K562 (cell line): ENCODE measurements around the gene TCF25.

Experiments used
- CREB1 ChIP-seq, 2 experiments: sonication (generic) in 1 of 2; formaldehyde crosslinking in 1 of 2; IDR thresholded peaks; 2 replicates each; pipeline versions ENCODE4 v1.6.1 to v1.8.0; 2012 to 2022; ENCODE audit warnings: inconsistent platforms in 1 of 2, mild to moderate bottlenecking in 1 of 2, missing genetic modification reagents in 1 of 2, moderate library complexity in 1 of 2
- DNMT1 ChIP-seq: fragments of 450-650 bp; IDR thresholded peaks from 2 replicates; pipeline ENCODE4 v1.6.1; 2016; ENCODE audit warnings: antibody characterized with exemption, mild to moderate bottlenecking
- JUN ChIP-seq, 2 experiments: sonication (generic) in 1 of 2; formaldehyde crosslinking in 1 of 2; IDR thresholded peaks; 2 replicates each; pipeline versions ENCODE4 v1.6.1 to v1.8.0; 2012 to 2022; ENCODE audit warnings: borderline replicate concordance in 2 of 2, mild to moderate bottlenecking in 2 of 2, improper control_type of control experiment in 1 of 2, low read depth in 1 of 2, low read length in 1 of 2, missing genetic modification reagents in 1 of 2
- KAT8 ChIP-seq: fragments of 450-650 bp; IDR thresholded peaks from 2 replicates; pipeline ENCODE4 v1.6.1; 2016; ENCODE audit warnings: low read depth, mild to moderate bottlenecking
- PHF8 ChIP-seq: fragments of 200-600 bp; sonication (generic); IDR thresholded peaks from 2 replicates; pipeline ENCODE4 v1.6.1; 2012; ENCODE audit warnings: mixed run types, mild to moderate bottlenecking, inconsistent platforms, low read length, moderate library complexity, borderline replicate concordance
- RAD51 ChIP-seq: fragments of 450-650 bp; IDR thresholded peaks from 2 replicates; pipeline ENCODE4 v1.7.1; 2016; ENCODE audit warnings: low read depth, mild to moderate bottlenecking, borderline replicate concordance
- TCF7L2 ChIP-seq: fragments of 150-350 bp; IDR thresholded peaks from 2 replicates; pipeline ENCODE4 v1.6.1; 2016; ENCODE audit warnings: low read depth, mild to moderate bottlenecking, low read length, moderate library complexity
- ZNF143 ChIP-seq: sonication (generic); formaldehyde crosslinking; IDR thresholded peaks from 2 replicates; pipeline ENCODE4 v1.9.0; 2022; ENCODE audit warnings: mild to moderate bottlenecking, missing genetic modification reagents
- TF ChIP-seq, protein P1 (sequence below), 3 experiments: IDR thresholded peaks in 2 of 3; conservative IDR thresholded peaks in 1 of 3; 2 replicates each; pipeline ENCODE4 v1.5.1; 2011 to 2012; ENCODE audit warnings: low read length in 3 of 3, mild to moderate bottlenecking in 3 of 3, control low read depth in 2 of 3, improper control_type of control experiment in 1 of 3, inconsistent platforms in 1 of 3, low read depth in 1 of 3, mixed read lengths in 1 of 3, moderate library complexity in 1 of 3; ENCODE audit not compliant: insufficient read depth in 2 of 3
- TF ChIP-seq, protein P2 (sequence below): sonication (generic); formaldehyde crosslinking; IDR thresholded peaks from 2 replicates; pipeline ENCODE4 v1.8.1; 2023; ENCODE audit warnings: mild to moderate bottlenecking, missing genetic modification reagents

DNA sequence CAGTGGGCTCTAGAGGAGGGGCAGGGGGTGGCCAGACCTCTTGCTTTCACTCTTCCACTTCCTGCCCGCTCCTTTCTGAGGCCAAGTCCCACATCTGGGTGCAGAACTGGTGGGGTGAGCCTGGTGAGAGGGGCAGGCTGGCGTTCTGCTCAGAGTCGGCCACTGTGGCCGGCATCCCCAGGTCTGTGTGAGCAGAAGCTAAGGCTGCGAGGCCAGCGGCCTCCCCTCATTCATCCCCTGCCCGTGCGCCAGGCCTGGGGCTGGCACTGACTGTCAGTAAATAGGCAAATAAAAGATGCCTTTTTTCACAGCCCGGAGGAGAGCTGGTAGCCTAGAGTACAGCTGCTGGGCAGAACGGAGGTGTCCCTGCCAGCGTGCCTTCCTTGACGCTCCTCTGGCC lies 76.4 kb downstream of the TCF25 start:
- TF ChIP-seq CREB1 (IDR thresholded peaks at IDR 0.05): no peak
- TF ChIP-seq CREB1 (CRISPR knock-in tag; IDR thresholded peaks at IDR 0.05): no peak
- no peak for TF ChIP-seq ZNF143 (CRISPR knock-in tag)
- TF ChIP-seq PHF8: no peak
- TF ChIP-seq, protein P1, sequence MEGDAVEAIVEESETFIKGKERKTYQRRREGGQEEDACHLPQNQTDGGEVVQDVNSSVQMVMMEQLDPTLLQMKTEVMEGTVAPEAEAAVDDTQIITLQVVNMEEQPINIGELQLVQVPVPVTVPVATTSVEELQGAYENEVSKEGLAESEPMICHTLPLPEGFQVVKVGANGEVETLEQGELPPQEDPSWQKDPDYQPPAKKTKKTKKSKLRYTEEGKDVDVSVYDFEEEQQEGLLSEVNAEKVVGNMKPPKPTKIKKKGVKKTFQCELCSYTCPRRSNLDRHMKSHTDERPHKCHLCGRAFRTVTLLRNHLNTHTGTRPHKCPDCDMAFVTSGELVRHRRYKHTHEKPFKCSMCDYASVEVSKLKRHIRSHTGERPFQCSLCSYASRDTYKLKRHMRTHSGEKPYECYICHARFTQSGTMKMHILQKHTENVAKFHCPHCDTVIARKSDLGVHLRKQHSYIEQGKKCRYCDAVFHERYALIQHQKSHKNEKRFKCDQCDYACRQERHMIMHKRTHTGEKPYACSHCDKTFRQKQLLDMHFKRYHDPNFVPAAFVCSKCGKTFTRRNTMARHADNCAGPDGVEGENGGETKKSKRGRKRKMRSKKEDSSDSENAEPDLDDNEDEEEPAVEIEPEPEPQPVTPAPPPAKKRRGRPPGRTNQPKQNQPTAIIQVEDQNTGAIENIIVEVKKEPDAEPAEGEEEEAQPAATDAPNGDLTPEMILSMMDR (IDR thresholded peaks at IDR 0.05 in 2 of 3, conservative IDR thresholded peaks at IDR 0.05 in 1 of 3; ENCODE audit: insufficient read depth in 2 of 3, low read depth in 1 of 3, low read length in 3 of 3): no peak
- no peak for TF ChIP-seq KAT8
- TF ChIP-seq TCF7L2: no peak
- TF ChIP-seq DNMT1: no peak
- no peak for TF ChIP-seq RAD51
- TF ChIP-seq, protein P2, sequence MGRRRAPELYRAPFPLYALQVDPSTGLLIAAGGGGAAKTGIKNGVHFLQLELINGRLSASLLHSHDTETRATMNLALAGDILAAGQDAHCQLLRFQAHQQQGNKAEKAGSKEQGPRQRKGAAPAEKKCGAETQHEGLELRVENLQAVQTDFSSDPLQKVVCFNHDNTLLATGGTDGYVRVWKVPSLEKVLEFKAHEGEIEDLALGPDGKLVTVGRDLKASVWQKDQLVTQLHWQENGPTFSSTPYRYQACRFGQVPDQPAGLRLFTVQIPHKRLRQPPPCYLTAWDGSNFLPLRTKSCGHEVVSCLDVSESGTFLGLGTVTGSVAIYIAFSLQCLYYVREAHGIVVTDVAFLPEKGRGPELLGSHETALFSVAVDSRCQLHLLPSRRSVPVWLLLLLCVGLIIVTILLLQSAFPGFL (CRISPR knock-in tag): no peak
- TF ChIP-seq JUN (IDR thresholded peaks at IDR 0.05; ENCODE audit: borderline replicate concordance, low read depth, low read length): no peak
- no peak for TF ChIP-seq JUN (CRISPR knock-in tag; IDR thresholded peaks at IDR 0.05; ENCODE audit: borderline replicate concordance)
